ENCODE data around the gene EEF2.

DNA sequence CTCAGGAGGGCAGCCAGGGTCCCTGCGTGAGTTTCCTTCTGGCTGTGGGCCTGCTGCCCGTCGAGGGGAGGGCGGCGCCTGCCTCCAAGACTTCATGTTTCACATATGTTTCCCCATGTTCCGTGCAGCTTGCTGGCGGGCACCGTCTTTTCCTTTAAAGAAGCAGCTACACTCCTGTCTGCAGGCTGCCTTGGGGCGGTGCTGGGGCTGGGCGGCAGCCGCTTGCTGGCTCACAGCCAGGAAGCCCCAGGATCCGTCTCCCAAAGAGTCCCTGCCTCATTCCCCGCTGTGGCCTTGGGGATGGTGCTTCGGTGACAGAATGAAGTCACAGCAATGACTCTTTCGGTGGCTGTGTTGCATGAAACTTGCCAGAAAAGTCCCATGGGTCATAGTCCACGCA lies 47.2 kb upstream of the EEF2 start:
- no peak for TF ChIP-seq YY1 (IDR thresholded peaks at IDR 0.05; ENCODE audit: low read depth)
- TF ChIP-seq CEBPB (IDR thresholded peaks at IDR 0.05) = no peak
- peak; percentile 50 for TF ChIP-seq NFIC (IDR thresholded peaks at IDR 0.05)
- no peak for TF ChIP-seq CREB1 (IDR thresholded peaks at IDR 0.05; ENCODE audit: low read depth)
- TF ChIP-seq RAD21 (IDR thresholded peaks at IDR 0.05; ENCODE audit: low read depth) = no peak
- TF ChIP-seq EP300 (IDR thresholded peaks at IDR 0.05; ENCODE audit: borderline replicate concordance) = no peak
- TF ChIP-seq, protein P1, sequence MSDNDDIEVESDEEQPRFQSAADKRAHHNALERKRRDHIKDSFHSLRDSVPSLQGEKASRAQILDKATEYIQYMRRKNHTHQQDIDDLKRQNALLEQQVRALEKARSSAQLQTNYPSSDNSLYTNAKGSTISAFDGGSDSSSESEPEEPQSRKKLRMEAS (IDR thresholded peaks at IDR 0.05) = no peak

Measured in Ishikawa (cell line).